Measurements from ENCODE around the gene VHLL. TPM values are rescaled to one million over a fixed set of nuclear protein-coding genes. Genes with fewer than 3 reads are reported as not detected.

Gene VHLL
- total and polyA plus RNA-seq, 7 experiments from 2014 or later: not detected

- ChIA-PET POLR2A (no interaction called here), CTCF (interaction anchor here (0.6 kb wide), 1 partner anchor 756 kb away, joined by 6 read pairs; no protein-coding TSS in a partner anchor)
- Mint-ChIP-seq H3K36me3 (peaks cover 19 to 61% (median 37%) of the 10 kb centered on the region in 5 donors), H3K9me3 (peaks cover 0 to 2% (median 0%) of the 10 kb centered on the region in 11 donors), H3K27me3 (no peaks in the 10 kb centered on the region), H3K4me3 (no peak overlapping the region), H3K4me1 (peaks cover 0 to 9% (median 0%) of the 10 kb centered on the region in 7 donors), H3K27ac (no peak overlapping the region)
- Histone ChIP-seq H3K4me3 (ENCODE audit: low read length) (no peak overlapping the region), H3K4me1 (ENCODE audit: control insufficient read depth in 2 of 2, insufficient read depth in 2 of 2, low read length in 2 of 2) (no peaks in the 10 kb centered on the region), H3K27me3 (ENCODE audit: control insufficient read depth in 2 of 2, insufficient read depth in 2 of 2, low read length in 2 of 2) (no peaks in the 10 kb centered on the region), H3K27ac (ENCODE audit: low read depth, low read length) (no peak overlapping the region), H3K9me3 (ENCODE audit: control insufficient read depth in 2 of 3, low read length in 3 of 3) (no peaks in the 10 kb centered on the region), H3K36me3 (ENCODE audit: control insufficient read depth in 2 of 3, insufficient read depth in 3 of 3, low read length in 3 of 3) (peaks cover 30 to 84% (median 31%) of the 10 kb centered on the region in 3 experiments)
- no peak for DNase-seq
- no peak for ATAC-seq
- intact Hi-C loops (cut with micrococcal nuclease): no loop called here
These were observed 30.8 kb downstream of the VHLL start for GRCh38 chr1:156268336-156268735.

DNA sequence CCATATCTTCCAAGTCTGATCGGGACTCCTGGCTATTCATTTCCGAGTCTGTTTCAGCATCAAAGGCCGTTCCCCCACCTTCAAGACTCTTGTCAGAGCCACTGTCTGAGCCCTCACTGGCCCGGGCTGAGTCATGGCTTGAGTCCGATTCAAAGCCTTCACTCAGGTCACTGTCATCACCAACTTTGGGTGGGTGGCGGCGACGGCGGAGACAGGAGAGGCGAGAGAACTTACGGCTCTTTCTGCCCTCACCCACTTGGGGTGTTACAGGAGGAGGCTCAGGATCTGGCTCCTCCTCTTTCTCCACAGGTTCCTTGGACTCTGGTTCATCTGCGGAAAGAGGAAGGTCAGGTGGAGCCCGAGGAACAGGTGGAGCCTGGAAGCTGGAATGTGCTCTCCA lies 33.1 kb downstream of the VHLL start:
- Mint-ChIP-seq H3K36me3 (peaks cover 20 to 61% (median 38%) of the 10 kb centered on the region in 5 donors), H3K27ac (no peak overlapping the region), H3K4me1 (peaks cover 0 to 9% (median 0%) of the 10 kb centered on the region in 7 donors), H3K4me3 (no peak overlapping the region), H3K27me3 (no peaks in the 10 kb centered on the region), H3K9me3 (peaks cover 0 to 2% (median 0%) of the 10 kb centered on the region in 11 donors)
- DNase-seq (no peak), ATAC-seq (no peak)
- H3K36me3 ChIP-seq (ENCODE audit: control insufficient read depth in 2 of 3, insufficient read depth in 3 of 3, low read length in 3 of 3): peaks cover 26 to 80% (median 31%) of the 10 kb centered on the region in 3 experiments
- ChIA-PET POLR2A (no interaction called here), CTCF (no interaction called here)
- H3K9me3 ChIP-seq (ENCODE audit: control insufficient read depth in 2 of 3, low read length in 3 of 3): no peaks in the 10 kb centered on the region
- no peak overlapping the region for H3K27ac ChIP-seq (ENCODE audit: low read depth, low read length)
- H3K4me1 ChIP-seq (ENCODE audit: control insufficient read depth in 2 of 2, insufficient read depth in 2 of 2, low read length in 2 of 2): no peaks in the 10 kb centered on the region
- no peaks in the 10 kb centered on the region for H3K27me3 ChIP-seq (ENCODE audit: control insufficient read depth in 2 of 2, insufficient read depth in 2 of 2, low read length in 2 of 2)
- no peak overlapping the region for H3K4me3 ChIP-seq (ENCODE audit: low read length)
- intact Hi-C loops (cut with micrococcal nuclease): no loop called here

DNA sequence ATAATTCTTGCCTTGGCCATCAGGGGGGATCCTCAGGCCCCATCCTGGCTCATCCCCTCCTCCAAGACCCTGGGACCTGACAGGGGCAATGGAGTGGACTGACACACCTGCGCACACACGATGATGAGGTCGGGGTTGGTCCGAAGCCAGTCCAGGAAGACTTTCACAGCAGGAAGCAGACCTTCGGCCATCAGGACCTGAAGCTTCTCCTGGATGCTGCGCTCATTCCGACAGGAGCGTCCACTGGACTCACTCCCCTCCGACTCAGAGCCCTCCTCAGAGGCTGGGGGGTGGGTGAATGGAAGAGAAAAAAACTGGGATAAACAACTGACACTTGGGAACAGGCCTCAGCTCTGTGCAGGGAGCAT lies 35.8 kb downstream of the VHLL start:
- intact Hi-C loops (cut with micrococcal nuclease): no loop called here

GRCh38 chr1:156262461-156263287 lies 36.4 kb downstream of the VHLL start:
- Mint-ChIP-seq H3K4me3 (no peak overlapping the region), H3K4me1 (peaks cover 0 to 21% (median 3%) of the 10 kb centered on the region in 7 donors), H3K27me3 (no peaks in the 10 kb centered on the region), H3K36me3 (peaks cover 29 to 75% (median 44%) of the 10 kb centered on the region in 5 donors), H3K27ac (peak overlapping the region in 2 of 9 donors; percentile 7 to 56), H3K9me3 (peaks cover 0 to 2% (median 0%) of the 10 kb centered on the region in 11 donors)
- no peak for ATAC-seq
- ChIA-PET CTCF (no interaction called here), POLR2A (interaction anchor here (0.9 kb wide), 1 partner anchor 20 kb away, joined by 3 read pairs; the partner anchor contains the start of gene SMG5)
- DNase-seq: no peak
- H3K27ac ChIP-seq (ENCODE audit: low read depth, low read length): no peak overlapping the region
- H3K27me3 ChIP-seq (ENCODE audit: control insufficient read depth in 2 of 2, insufficient read depth in 2 of 2, low read length in 2 of 2): no peaks in the 10 kb centered on the region
- no peaks in the 10 kb centered on the region for H3K4me1 ChIP-seq (ENCODE audit: control insufficient read depth in 2 of 2, insufficient read depth in 2 of 2, low read length in 2 of 2)
- no peak overlapping the region for H3K4me3 ChIP-seq (ENCODE audit: low read length)
- peaks cover 20 to 88% (median 35%) of the 10 kb centered on the region in 3 experiments for H3K36me3 ChIP-seq (ENCODE audit: control insufficient read depth in 2 of 3, insufficient read depth in 3 of 3, low read length in 3 of 3)
- H3K9me3 ChIP-seq (ENCODE audit: control insufficient read depth in 2 of 3, low read length in 3 of 3): no peaks in the 10 kb centered on the region
- intact Hi-C loops (cut with micrococcal nuclease): no loop called here

More for the DNA sequence above, 35.8 kb downstream of the VHLL start:
- no peaks in the 10 kb centered on the region for H3K9me3 ChIP-seq (ENCODE audit: control insufficient read depth in 2 of 3, low read length in 3 of 3)
- peaks cover 19 to 88% (median 41%) of the 10 kb centered on the region in 3 experiments for H3K36me3 ChIP-seq (ENCODE audit: control insufficient read depth in 2 of 3, insufficient read depth in 3 of 3, low read length in 3 of 3)
- no peaks in the 10 kb centered on the region for H3K27me3 ChIP-seq (ENCODE audit: control insufficient read depth in 2 of 2, insufficient read depth in 2 of 2, low read length in 2 of 2)
- CTCF ChIA-PET: no interaction called here
- DNase-seq (no peak), ATAC-seq (no peak)
- peaks cover 29 to 73% (median 44%) of the 10 kb centered on the region in 5 donors for H3K36me3 Mint-ChIP-seq
- no peak overlapping the region for H3K4me3 ChIP-seq (ENCODE audit: low read length)
- no peaks in the 10 kb centered on the region for H3K27me3 Mint-ChIP-seq
- H3K4me3 Mint-ChIP-seq: no peak overlapping the region
- POLR2A ChIA-PET: no interaction called here
- H3K4me1 ChIP-seq (ENCODE audit: control insufficient read depth in 2 of 2, insufficient read depth in 2 of 2, low read length in 2 of 2): no peaks in the 10 kb centered on the region
- no peak overlapping the region for H3K27ac Mint-ChIP-seq
- no peak overlapping the region for H3K27ac ChIP-seq (ENCODE audit: low read depth, low read length)
- H3K4me1 Mint-ChIP-seq: peaks cover 0 to 21% (median 0%) of the 10 kb centered on the region in 7 donors
- peaks cover 0 to 2% (median 0%) of the 10 kb centered on the region in 11 donors for H3K9me3 Mint-ChIP-seq

DNA sequence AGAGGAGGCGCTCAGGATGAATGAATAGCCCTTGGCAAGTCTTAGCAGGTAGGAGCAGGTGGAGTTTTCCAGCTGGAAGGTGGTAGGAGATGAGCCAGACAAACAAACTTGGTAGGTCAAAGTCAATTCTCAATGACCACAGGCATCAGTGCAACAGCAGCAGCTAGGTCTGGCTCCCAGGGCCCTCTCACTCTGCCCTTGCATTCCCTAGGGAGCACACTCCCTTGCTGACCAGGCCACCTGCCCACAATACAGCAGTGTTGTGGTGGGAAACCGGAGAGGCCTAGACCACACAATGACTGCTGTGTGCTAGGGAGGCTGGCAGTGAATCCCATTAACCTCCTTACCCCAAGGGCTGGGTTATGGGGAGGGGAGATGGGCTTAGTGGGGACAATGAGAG lies 38.2 kb downstream of the VHLL start:
- Histone ChIP-seq H3K9me3 (ENCODE audit: control insufficient read depth in 2 of 3, low read length in 3 of 3) (no peaks in the 10 kb centered on the region), H3K4me1 (ENCODE audit: control insufficient read depth in 2 of 2, insufficient read depth in 2 of 2, low read length in 2 of 2) (no peaks in the 10 kb centered on the region), H3K27me3 (ENCODE audit: control insufficient read depth in 2 of 2, insufficient read depth in 2 of 2, low read length in 2 of 2) (no peaks in the 10 kb centered on the region), H3K36me3 (ENCODE audit: control insufficient read depth in 2 of 3, insufficient read depth in 3 of 3, low read length in 3 of 3) (peaks cover 19 to 88% (median 34%) of the 10 kb centered on the region in 3 experiments), H3K27ac (ENCODE audit: low read depth, low read length) (no peak overlapping the region), H3K4me3 (ENCODE audit: low read length) (no peak overlapping the region)
- CTCF ChIA-PET: no interaction called here
- Mint-ChIP-seq H3K4me3 (no peak overlapping the region), H3K27me3 (no peaks in the 10 kb centered on the region), H3K36me3 (peaks cover 26 to 63% (median 36%) of the 10 kb centered on the region in 5 donors), H3K4me1 (peaks cover 0 to 16% (median 4%) of the 10 kb centered on the region in 7 donors), H3K9me3 (peaks cover 0 to 2% (median 0%) of the 10 kb centered on the region in 11 donors), H3K27ac (peak overlapping the region in 3 of 9 donors; percentile 15 to 75 (median 26))
- intact Hi-C loops (cut with micrococcal nuclease): no loop called here
- POLR2A ChIA-PET: no interaction called here
- no peak for ATAC-seq
- DNase-seq: no peak

GRCh38 chr1:156259805-156260204 lies 39.3 kb downstream of the VHLL start:
- Histone ChIP-seq H3K4me1 (ENCODE audit: control insufficient read depth in 2 of 2, insufficient read depth in 2 of 2, low read length in 2 of 2) (no peaks in the 10 kb centered on the region), H3K27ac (ENCODE audit: low read depth, low read length) (no peak overlapping the region), H3K9me3 (ENCODE audit: control insufficient read depth in 2 of 3, low read length in 3 of 3) (no peaks in the 10 kb centered on the region), H3K27me3 (ENCODE audit: control insufficient read depth in 2 of 2, insufficient read depth in 2 of 2, low read length in 2 of 2) (no peaks in the 10 kb centered on the region), H3K36me3 (ENCODE audit: control insufficient read depth in 2 of 3, insufficient read depth in 3 of 3, low read length in 3 of 3) (peaks cover 23 to 81% (median 35%) of the 10 kb centered on the region in 3 experiments), H3K4me3 (ENCODE audit: low read length) (no peak overlapping the region)
- Mint-ChIP-seq H3K4me3 (no peak overlapping the region), H3K27me3 (no peaks in the 10 kb centered on the region), H3K4me1 (peaks cover 0 to 16% (median 4%) of the 10 kb centered on the region in 7 donors), H3K9me3 (peaks cover 0 to 2% (median 0%) of the 10 kb centered on the region in 11 donors), H3K36me3 (peaks cover 25 to 55% (median 30%) of the 10 kb centered on the region in 5 donors), H3K27ac (peak overlapping the region in 2 of 9 donors; percentile 21 to 26)
- intact Hi-C loops (cut with micrococcal nuclease): no loop called here
- POLR2A ChIA-PET: no interaction called here
- CTCF ChIA-PET: no interaction called here
- no peak for ATAC-seq
- no peak for DNase-seq
